ENCODE results near the gene CLDN3. TPM values are rescaled to one million over a fixed set of nuclear protein-coding genes. Genes with fewer than 3 reads are reported as not detected.

CLDN3 gene
- total and polyA plus RNA-seq, 9 of the 15 experiments (the other 6 are each of a cell fraction or from before 2014, with no cell fraction given), result 0.29 TPM; not detected in 8

DNA sequence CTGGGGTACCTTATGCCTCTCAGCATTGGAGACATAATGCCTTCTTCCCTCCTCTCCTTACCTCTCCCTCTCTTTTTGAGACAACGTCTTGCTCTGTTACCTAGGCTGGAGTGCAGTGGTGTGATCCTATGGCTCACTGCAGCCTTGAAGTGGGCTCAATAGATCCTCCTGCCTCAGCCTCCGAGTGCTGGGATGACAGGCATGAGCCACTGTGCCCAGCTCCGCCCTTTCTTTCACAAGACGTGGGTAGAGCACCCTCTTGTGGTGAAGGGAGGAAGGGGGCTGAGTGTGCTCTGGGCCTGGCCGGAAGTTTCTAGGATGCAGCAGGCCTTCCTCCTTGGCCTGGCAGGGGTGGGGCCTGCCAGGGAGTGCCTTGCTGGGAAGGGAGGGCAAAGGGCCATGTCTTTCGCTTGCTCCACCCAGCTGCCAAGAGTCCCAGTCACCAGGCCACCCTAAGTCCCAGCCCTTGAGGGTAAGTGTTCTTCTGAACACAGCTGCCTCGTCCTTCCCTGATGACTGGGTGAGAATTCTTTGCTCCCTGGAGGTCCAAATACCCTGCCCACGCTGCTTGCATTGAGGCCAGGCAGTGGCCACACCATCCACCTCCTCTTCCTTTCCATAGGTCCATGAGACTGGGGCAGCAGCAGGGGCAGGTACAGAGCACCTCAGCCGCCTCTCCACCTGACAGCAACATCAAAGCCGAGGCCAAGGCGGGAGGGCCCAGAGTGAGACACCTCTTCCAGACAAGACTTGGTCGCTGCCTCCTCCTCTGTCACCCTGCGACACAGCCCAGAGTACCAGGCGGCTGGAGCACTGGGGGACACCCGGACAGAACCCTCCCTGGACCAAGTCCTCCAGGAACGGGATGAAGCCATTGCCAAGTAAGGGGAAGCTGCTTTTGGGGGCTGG is 35.2 kb downstream of the CLDN3 start (continued):
- TF ChIP-seq, protein P1, sequence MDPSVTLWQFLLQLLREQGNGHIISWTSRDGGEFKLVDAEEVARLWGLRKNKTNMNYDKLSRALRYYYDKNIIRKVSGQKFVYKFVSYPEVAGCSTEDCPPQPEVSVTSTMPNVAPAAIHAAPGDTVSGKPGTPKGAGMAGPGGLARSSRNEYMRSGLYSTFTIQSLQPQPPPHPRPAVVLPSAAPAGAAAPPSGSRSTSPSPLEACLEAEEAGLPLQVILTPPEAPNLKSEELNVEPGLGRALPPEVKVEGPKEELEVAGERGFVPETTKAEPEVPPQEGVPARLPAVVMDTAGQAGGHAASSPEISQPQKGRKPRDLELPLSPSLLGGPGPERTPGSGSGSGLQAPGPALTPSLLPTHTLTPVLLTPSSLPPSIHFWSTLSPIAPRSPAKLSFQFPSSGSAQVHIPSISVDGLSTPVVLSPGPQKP (CRISPR knock-in tag; IDR thresholded peaks at IDR 0.05), result no peak
- no peak for TF ChIP-seq ZNF121 (CRISPR knock-in tag; conservative IDR thresholded peaks at IDR 0.05)
- TF ChIP-seq TCF15 (CRISPR knock-in tag; IDR thresholded peaks at IDR 0.05), result no peak
- TF ChIP-seq KLF1 (tag; IDR thresholded peaks at IDR 0.05), result peak; percentile 57; the same call in 1 of the 2 replicates
- no peak for TF ChIP-seq CREB1 (IDR thresholded peaks at IDR 0.05)
- 0 out of 2 replicates have a peak, but pooled peaks have one; percentile 53 for TF ChIP-seq CREB1 (CRISPR knock-in tag; IDR thresholded peaks at IDR 0.05)
- no peak for TF ChIP-seq RBM14 (IDR thresholded peaks at IDR 0.05; ENCODE audit: borderline replicate concordance, insufficient read depth, low read depth, low read length)
- TF ChIP-seq TEAD1 (CRISPR knock-in tag; IDR thresholded peaks at IDR 0.05), result peak; percentile 35 to 38; a peak in 1 of 4 replicates
- TF ChIP-seq RCOR1 (IDR thresholded peaks at IDR 0.05; ENCODE audit: borderline replicate concordance in 1 of 2, low read depth in 2 of 2, low read length in 2 of 2), result peak; percentile 52 to 87; a peak in 3 of 4 replicates
- no peak for TF ChIP-seq MECOM (CRISPR knock-in tag; IDR thresholded peaks at IDR 0.05)
- peak in 1 of 2 experiments; percentile 63; a peak in 1 of 4 replicates for TF ChIP-seq ARNT (IDR thresholded peaks at IDR 0.05)
- TF ChIP-seq NR1H2 (CRISPR knock-in tag; IDR thresholded peaks at IDR 0.05), result peak; percentile 53; the same call in 1 of the 2 replicates
- no peak for TF ChIP-seq MBD2 (IDR thresholded peaks at IDR 0.05; ENCODE audit: borderline replicate concordance, low read depth)
- TF ChIP-seq HSF4 (CRISPR knock-in tag; IDR thresholded peaks at IDR 0.05; ENCODE audit: borderline replicate concordance), result no peak
- TF ChIP-seq, protein P2, sequence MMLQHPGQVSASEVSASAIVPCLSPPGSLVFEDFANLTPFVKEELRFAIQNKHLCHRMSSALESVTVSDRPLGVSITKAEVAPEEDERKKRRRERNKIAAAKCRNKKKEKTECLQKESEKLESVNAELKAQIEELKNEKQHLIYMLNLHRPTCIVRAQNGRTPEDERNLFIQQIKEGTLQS (IDR thresholded peaks at IDR 0.05), result 0 out of 2 replicates have a peak, but pooled peaks have one; percentile 17
- TF ChIP-seq, protein P2 (CRISPR knock-in tag; conservative IDR thresholded peaks at IDR 0.05), result peak; percentile 74
- no peak for TF ChIP-seq ZNF347 (CRISPR knock-in tag; IDR thresholded peaks at IDR 0.05; ENCODE audit: low read depth)
- TF ChIP-seq FOXA3 (CRISPR knock-in tag; conservative IDR thresholded peaks at IDR 0.05 in 1 of 2, IDR thresholded peaks at IDR 0.05 in 1 of 2), result no peak
- peak; percentile 66 for TF ChIP-seq POLR2G (IDR thresholded peaks at IDR 0.05; ENCODE audit: low read depth, low read length)
- no peak for TF ChIP-seq KAT2B (IDR thresholded peaks at IDR 0.05; ENCODE audit: low read depth, low read length)
- peak; percentile 92; the same call in 1 of the 2 replicates for TF ChIP-seq XRCC5 (IDR thresholded peaks at IDR 0.05; ENCODE audit: low read depth, low read length)
- TF ChIP-seq ZNF24 (IDR thresholded peaks at IDR 0.05), result no peak
- TF ChIP-seq TOE1 (IDR thresholded peaks at IDR 0.05; ENCODE audit: borderline replicate concordance), result 0 out of 2 replicates have a peak, but pooled peaks have one; percentile 44
- TF ChIP-seq TOE1 (CRISPR knock-in tag; IDR thresholded peaks at IDR 0.05; ENCODE audit: borderline replicate concordance, low read depth), result no peak
- TF ChIP-seq XRCC4 (IDR thresholded peaks at IDR 0.05; ENCODE audit: extremely low read depth, insufficient read depth, insufficient read length), result no peak
- no peak for TF ChIP-seq SMAD4 (CRISPR knock-in tag; conservative IDR thresholded peaks at IDR 0.05)
- TF ChIP-seq MEIS2 (IDR thresholded peaks at IDR 0.05; ENCODE audit: partially characterized antibody), result peak; percentile 56
